HG03460 (cell line): ENCODE data around the gene MSS51.

Experiments used
- ATAC-seq: cut with Tn5 transposase; IDR thresholded peaks from one replicate; pipeline ENCODE4 v1.9.1; 2021; ENCODE audit not compliant: unreplicated experiment

Gene MSS51

GRCh38 chr10:73433538-73433867 lies at the start of gene MSS51:
TSS of gene MSS51 (minus strand) at chr10:73433561. CDS start at chr10:73428284, 5,277 bp downstream.
- ATAC-seq, result no peak

DNA sequence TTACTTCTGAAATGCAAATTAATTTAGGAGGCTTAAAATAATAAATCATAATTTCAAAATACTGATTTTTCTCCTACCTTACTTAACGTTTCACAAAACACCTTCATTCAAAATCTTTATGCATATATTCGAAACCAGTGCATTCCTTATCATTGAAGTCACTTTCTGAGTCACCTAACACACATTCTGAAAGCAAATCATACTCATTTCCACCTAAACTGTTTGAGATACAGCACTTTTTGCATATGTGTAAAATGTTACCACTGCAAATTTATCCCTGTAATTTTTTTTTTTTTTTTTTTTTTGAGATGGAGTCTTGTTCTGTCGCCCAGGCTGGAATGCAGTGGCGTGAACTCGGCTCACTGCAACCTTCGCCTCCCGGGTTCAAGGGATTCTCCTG lies 46.8 kb upstream of the MSS51 start:
- ATAC-seq, result no peak

- no peak for ATAC-seq
Observed at GRCh38 chr10:73478636-73479035, 45.3 kb upstream of the MSS51 start.

- no peak for ATAC-seq
Observed at GRCh38 chr10:73471226-73471625, 37.9 kb upstream of the MSS51 start.

DNA sequence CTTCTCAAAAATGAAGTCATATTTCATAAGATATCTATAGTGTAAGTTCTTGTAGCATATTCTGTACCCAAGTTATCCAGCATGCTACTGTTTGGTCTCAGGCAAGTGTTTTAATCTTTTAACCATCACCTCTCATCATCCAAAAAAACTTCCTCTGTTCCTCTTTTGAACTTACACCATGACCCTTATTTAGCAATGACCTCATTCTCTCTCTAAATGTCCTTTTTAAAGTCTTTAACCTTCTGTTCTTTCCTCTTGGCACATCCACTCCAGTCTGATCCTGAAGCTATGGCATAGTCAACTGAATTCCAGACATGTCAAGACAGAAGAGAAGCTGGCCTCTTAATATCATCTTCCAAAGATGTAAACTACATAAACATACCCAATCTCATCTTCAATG lies 36.2 kb upstream of the MSS51 start:
- no peak for ATAC-seq

- ATAC-seq, result no peak
Observed at GRCh38 chr10:73467206-73467605, 33.8 kb upstream of the MSS51 start.

DNA sequence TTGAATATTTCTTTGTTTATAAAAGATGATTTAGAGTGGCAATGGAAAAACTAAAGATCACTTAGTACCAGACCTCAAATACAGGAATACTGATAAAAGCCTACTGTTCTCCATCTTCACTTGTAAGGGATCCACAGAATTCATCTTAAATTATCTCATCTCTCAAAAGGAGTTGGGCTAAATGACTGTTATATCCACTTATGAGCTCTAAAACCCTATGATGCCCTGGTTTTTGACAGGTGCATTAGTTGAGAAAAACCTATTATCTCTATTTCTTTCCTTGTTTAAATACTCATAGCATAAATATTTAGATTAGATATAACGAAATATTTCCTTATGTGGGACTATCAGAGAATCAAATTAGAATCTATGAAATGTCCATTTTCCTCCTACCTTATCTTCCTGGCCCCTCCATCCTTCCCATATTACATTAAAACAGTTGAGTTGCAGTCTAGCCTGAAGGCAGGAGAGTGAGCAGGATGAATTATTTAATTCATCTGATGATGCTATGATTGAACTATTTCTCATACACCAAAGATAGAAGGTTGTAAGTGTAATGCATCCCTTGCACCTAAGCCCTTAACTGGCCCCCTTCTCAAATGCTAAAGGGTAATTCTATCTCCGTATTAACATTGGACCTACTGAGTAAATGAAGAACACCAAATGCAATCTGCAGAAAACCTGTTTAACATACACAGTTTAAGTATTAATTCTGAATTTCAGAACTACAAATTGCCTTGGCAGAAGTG lies 32.8 kb upstream of the MSS51 start:
- ATAC-seq, result no peak

GRCh38 chr10:73460897-73461296 lies 27.5 kb upstream of the MSS51 start:
- ATAC-seq, result no peak

DNA sequence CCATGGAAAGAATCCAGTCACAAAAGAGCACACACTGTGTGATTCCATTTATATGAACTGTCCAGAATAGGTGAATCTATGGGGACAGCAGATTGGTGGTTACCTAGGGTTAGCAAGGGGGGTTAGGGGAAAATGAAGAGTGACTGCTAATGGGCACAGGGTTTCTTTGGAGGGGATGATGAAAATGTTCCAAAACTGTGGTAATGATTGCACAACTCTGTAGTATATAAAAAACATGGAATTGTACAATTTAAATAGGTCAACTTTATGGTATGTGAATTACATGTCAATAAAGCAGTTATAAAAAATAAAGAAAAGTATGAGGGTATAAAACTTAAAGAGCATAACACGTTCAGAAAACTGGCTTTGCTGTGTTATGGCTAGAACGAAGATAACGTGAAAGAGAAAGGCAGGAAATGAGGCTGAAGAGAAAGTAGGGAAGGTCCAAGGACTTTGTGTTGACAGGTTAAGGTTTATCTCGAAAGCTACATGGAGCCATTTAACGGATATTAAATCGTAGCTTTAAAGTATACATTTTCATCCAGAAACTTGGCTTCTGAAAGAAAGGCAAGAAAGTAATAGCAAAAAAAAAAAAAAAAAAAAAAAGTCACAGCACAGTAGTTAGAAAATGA lies 26.4 kb upstream of the MSS51 start:
- no peak for ATAC-seq

DNA sequence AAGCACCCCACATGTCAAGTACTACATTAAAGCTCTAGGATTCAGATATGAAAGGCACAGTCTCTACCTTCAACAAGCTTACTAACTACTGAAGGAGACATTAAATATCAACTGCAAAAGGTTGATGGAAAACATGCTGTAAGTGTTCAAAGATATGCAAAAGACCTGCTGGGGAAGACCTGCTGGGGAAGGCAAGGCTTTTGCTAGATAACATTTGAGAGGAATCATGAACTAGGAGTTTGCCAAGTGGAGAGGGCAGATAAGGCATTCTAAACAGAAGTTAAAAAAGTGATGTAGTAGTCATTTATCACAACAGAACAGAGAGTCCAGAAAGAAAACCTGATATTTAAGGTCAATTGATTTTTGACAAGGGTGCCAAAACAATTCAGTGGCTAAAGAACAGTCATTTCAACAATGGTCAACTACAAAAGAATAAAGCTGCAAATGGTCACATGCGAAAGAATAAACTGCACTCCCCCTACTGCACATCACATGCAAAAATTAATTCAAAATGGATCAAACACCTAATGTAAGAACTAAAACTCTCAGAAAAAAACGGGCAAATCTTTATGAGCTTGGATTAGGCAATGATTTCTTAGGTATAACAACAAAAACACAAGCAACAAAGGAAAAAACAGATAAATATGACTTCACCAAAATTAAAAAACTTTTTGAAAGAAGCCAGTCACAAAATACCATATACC lies 23.0 kb upstream of the MSS51 start:
- no peak for ATAC-seq

DNA sequence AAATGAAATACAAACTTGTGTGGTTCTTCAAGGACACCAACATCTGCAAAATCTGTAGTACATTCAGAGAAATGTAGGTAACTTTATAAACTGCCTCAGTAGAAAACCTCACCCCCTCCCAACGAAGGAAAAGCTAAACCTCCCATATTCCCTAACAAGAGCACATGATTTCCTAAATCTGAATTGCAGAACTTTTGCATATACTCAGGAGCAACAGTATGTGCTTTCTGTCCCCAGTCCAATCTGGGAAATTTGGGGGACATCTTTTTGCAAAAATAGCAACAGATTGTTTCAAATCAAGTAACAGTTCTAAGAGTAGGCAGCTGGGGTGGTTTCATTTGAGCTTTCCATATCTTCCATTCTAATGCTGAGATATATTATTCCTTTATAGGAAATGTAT lies 15.8 kb upstream of the MSS51 start:
- ATAC-seq, result no peak

- ATAC-seq, result no peak
Observed at GRCh38 chr10:73448384-73448783, 15.0 kb upstream of the MSS51 start.

GRCh38 chr10:73446926-73447325 lies 13.6 kb upstream of the MSS51 start:
- ATAC-seq, result no peak

GRCh38 chr10:73444457-73444856 lies 11.1 kb upstream of the MSS51 start:
- no peak for ATAC-seq

DNA sequence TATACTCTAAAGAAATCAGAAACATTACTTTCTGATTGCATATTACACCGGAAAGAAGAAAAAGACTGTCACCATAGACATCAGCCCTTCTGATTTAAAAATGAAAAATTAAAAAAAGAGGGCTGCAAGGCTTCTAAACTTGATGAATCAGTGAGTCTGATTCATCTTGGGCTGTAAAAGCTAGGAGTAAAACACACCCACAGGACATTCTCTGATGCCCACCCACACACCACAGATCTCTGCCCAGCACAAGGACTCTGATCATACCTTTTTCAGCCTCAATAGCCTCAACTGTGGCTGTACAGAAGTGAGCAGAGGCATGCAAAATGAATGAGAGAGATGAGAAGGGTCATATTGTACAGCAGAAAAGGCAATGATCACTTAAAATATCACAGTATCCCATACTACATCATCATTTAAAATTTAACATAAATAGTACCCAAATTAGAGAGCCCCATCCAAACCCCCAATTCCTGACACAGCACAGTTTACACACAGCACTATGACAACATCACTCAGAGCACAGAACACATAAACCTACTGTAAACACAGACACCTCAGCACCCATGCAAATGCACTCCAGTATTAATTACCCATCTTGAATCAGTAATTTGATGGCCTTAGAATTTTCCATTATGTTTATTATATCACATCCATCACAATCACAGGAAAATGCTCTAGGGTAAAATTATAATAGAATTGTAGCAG lies 6.4 kb upstream of the MSS51 start:
- no peak for ATAC-seq

- ATAC-seq, result no peak
Observed at GRCh38 chr10:73439055-73439454, 5.7 kb upstream of the MSS51 start.

DNA sequence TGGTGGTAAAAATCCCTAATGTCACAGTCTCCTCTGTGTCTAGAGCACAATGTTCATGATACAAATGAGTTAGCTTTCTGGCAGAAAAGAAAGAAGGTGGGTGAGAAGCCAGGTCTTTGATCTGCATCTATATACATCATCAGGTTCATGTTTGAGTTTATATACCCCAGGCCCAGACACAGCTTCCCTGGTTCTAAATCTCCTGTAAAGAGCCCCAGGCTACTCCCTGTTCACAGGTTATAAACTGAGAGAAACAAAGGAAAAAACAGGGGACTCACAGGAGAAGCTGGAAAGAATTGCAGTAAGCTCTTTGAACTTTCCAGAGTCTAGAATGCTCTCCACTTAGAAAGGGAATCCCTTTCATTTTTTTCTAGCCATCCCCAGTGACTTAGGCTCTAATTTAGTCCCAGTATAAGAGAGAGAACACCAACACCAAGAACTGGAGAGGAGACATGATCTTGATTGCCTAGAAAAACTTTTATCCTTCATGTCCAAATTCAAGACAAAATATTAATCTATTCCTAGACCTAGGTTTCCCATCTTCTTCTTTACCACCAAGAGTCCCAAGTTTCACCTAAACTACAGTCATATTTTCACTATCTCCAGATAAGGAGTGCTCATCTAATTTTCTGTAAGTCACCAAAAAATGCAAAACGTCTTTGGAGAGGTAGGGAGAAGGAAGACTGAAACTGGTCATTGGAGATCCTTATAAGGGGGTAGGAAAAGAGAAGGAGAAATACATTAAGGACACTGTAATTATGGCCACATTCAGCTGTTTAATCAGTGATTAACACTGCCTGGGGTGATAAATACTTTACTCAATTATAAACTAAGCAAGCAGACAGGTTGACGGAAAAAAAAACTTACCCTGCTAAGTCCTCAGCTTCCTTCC lies 469 bp downstream of the MSS51 start:
- ATAC-seq, result no peak

DNA sequence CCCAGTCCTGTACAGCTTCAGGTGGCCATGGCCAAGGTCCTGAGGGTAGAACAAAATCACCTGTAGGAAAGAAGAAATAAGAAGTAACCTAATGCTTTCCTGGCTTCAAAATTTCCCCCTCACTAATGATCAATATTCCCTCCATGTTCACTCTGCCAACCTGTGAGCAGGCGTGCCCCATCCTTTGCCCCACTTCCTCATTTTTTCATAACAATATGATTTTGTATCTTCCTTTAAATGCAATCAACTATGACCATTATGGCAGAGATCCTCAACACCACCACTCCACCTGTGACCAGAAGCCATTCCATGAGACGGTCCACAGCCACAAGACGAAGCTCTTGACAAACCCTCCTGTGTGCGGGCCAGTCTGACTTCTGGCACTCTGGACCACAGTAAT lies 7.0 kb downstream of the MSS51 start:
- ATAC-seq, result no peak

DNA sequence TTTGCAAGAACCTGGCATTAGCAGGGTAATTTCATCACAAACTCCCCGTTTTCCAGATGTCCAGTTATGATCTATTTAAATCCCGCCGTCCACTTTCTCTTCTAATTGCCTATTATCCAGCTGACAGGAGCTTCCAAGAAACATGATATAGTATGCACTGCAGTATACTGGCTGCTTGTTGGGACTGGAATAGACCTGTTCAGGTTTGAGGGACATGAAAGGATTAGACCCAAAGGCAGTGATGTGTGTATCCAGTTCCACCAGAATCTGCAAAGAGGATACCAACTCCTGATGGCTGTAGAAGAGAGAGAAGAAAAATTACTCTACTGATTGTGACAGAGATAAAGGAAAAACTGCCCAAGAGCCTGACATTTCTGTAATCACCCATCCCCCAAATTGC lies 8.9 kb downstream of the MSS51 start:
- ATAC-seq, result no peak

DNA sequence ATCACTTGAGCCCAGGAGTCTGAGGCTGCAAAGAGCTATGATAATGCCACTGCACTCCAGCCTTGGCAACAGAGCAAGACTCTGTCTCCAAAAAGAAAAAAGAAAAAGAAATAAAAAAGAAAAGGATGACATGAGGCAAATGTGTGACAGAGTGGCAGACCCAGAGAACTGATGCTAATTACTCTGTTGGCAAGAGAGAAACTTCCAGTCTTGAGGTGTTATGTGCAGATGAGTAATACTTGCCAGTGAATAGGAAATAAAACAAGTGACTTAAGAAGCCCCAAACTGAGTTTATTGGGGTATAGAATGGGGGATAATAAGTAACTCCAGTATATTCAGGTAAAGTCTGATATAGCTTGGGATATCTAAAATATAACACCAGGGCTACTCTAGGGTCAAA lies 10.1 kb downstream of the MSS51 start:
- no peak for ATAC-seq

- ATAC-seq, result no peak
Observed at GRCh38 chr10:73416571-73416970, 16.8 kb downstream of the MSS51 start.
